Progenitor cell of endocrine pancreas (in vitro differentiated cells): ENCODE measurements around the gene FOXP1. TPM values are rescaled to one million over a fixed set of nuclear protein-coding genes. Genes with fewer than 3 reads are reported as not detected.
"Not testable (repeated sequence)": the region's sequence is repeated elsewhere in the genome, so short reads cannot be mapped to it uniquely, and the experiment has no call there.

Experiments used
- DNase-seq: peaks from one replicate; pipeline ENCODE4 v3.0.0; 2021; ENCODE audit warnings: low spot score; ENCODE audit not compliant: unreplicated experiment
- H3K27ac Mint-ChIP-seq: 2 replicates; pipeline ENCODE4 v1.8.0; 2021; ENCODE audit warnings: mild to moderate bottlenecking, moderate library complexity, mixed read lengths
- H3K27me3 Mint-ChIP-seq: 2 replicates; pipeline ENCODE4 v1.8.0; 2021; ENCODE audit warnings: mixed read lengths
- H3K36me3 Mint-ChIP-seq: 2 replicates; pipeline ENCODE4 v1.8.0; 2022; ENCODE audit warnings: mixed read lengths; ENCODE audit not compliant: insufficient read depth
- H3K4me1 Mint-ChIP-seq: 2 replicates; pipeline ENCODE4 v1.8.0; 2021; ENCODE audit warnings: low read depth, mixed read lengths
- H3K4me3 Mint-ChIP-seq: 2 replicates; pipeline ENCODE4 v1.8.0; 2021; ENCODE audit warnings: low read depth, mild to moderate bottlenecking, moderate library complexity, mixed read lengths
- H3K9me3 Mint-ChIP-seq: 2 replicates; pipeline ENCODE4 v1.8.0; 2021; ENCODE audit warnings: low read depth, mixed read lengths
- CTCF ChIP-seq: fragments of 200-600 bp; sonication (generic); IDR thresholded peaks from one replicate; pipeline ENCODE4 v1.5.0; 2021; ENCODE audit warnings: antibody characterized with exemption, mild to moderate bottlenecking; ENCODE audit not compliant: unreplicated experiment
- total RNA-seq: library from RNA; stranded (reverse); gene quantifications from 2 replicates; pipeline ENCODE4 v1.2.1, GENCODE V29; 2021

FOXP1 gene
- total RNA-seq, 1 donor from 2014 or later: 242 TPM

DNA sequence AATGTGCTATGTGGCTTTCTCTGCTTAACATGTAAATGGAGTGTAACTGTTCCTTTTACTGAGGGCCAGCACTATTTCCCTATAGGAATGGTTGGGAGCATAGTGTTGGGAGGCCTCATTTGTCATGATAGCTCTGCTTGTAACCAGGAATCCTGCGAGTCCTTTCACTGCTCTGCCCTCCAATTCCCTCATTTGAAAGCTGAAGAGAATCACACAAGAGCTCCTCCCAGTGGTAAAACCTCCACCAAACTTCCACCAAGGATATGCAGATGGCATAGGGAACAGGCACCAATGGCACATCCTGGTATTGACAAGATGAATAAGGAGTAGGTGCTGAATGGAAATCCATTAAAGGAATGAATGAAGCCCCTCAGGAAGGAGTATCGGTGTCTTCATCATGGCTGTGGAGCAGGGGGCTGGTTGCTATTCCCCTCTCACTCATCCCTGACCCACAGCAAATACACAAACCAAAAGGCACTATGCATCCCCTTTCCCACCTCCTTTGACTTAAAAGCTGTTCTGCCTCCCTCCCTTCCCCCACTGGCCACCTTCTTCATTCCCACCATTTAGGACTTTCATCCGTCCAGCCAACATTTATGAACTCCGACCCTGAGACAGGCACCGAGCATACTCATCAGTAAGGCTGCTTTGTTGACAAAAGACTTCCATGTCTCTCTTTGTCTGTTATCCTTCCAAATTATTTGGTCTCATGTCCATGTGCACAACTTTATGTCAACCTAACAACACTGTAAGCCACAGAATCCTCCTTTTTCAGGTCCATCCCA, 560.8 kb downstream of the FOXP1 start:
- H3K4me3 Mint-ChIP-seq: no peak overlapping the region
- no peak for DNase-seq
- peak; percentile 45 for TF ChIP-seq CTCF
- peak overlapping the region; percentile 90 for H3K27ac Mint-ChIP-seq
- peaks cover 8% of the 10 kb centered on the region for H3K36me3 Mint-ChIP-seq
- H3K9me3 Mint-ChIP-seq: no peaks in the 10 kb centered on the region
- H3K4me1 Mint-ChIP-seq: peaks cover 39% of the 10 kb centered on the region
- H3K27me3 Mint-ChIP-seq: no peaks in the 10 kb centered on the region

DNA sequence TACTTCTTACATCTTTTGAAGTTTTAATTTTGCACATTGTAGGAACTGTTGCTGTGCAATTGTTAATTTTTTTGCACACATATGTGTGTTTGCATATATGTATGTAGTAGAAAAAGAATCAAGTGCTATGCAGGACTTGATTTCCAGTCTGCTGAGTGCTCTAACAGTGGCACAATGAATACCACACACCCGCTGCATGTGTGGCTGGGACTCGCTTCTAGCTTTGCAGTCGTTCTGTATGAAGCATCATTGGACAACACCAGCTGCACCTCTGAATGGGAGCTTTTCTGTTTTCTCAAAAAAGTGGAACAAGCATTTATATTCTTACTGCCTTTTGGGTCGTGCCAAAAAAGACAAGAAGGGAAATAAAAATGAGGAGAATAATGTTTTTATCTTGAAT, 564.7 kb downstream of the FOXP1 start:
- no peak for DNase-seq
- H3K27ac Mint-ChIP-seq: peak overlapping the region; percentile 49

DNA sequence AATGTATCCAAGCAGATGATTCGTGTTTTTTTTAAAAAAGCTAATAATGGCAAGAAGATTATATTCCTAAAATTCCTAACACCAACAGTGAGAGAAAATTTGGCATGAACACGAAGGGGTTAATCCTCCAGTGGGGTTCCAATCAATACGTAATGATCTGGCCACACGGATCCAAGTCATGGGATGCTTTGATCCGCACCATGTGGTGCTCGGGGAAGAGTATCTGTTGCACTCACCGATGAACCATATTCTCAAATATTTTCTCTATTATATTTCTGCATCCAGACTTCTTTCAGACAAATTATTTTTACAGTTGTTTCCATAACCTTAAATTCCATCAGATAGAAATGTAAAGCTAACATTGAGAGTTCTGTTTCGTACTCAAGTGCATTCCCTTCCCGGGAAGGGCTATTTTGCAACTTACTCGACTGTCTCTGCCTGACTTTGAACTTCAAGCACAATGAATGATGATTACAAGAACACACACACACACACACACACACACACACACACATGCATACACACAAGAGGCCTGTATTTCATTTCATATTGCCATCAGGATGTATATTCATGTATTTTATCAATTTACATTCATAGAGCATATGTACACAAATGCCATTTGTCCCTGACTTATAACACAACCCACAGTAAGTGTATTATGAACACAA, 567.2 kb downstream of the FOXP1 start:
- H3K4me3 Mint-ChIP-seq: no peak overlapping the region
- H3K27me3 Mint-ChIP-seq: no peaks in the 10 kb centered on the region
- no peak for TF ChIP-seq CTCF
- peaks cover 22% of the 10 kb centered on the region for H3K4me1 Mint-ChIP-seq
- peaks cover 37% of the 10 kb centered on the region for H3K36me3 Mint-ChIP-seq
- H3K27ac Mint-ChIP-seq: peak overlapping the region; percentile 79
- peaks cover 5% of the 10 kb centered on the region for H3K9me3 Mint-ChIP-seq
- no peak for DNase-seq

More for the DNA sequence above, 564.7 kb downstream of the FOXP1 start:
- Mint-ChIP-seq H3K9me3 (no peaks in the 10 kb centered on the region), H3K4me3 (no peak overlapping the region), H3K36me3 (peaks cover 30% of the 10 kb centered on the region), H3K4me1 (peaks cover 29% of the 10 kb centered on the region), H3K27me3 (no peaks in the 10 kb centered on the region)
- no peak for TF ChIP-seq CTCF

DNA sequence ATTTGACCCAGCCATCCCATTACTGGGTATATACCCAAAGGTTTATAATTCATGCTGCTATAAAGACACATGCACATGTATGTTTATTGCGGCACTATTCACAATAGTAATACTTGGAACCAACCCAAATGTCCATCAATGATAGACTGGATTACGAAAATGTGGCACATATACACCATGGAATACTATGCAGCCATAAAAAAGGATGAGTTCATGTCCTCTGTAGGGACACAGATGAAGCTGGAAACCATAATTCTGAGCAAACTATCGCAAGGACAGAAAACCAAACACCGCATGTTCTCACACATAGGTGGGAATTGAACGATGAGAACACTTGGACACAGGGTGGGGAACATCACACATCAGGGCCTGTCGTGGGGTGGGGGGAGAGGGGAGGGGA, 568.9 kb downstream of the FOXP1 start:
- peaks cover 39% of the 10 kb centered on the region for H3K36me3 Mint-ChIP-seq
- DNase-seq, H3K4me3 Mint-ChIP-seq, H3K27me3 Mint-ChIP-seq, H3K27ac Mint-ChIP-seq, H3K9me3 Mint-ChIP-seq: not testable (repeated sequence)
- peaks cover 28% of the 10 kb centered on the region for H3K4me1 Mint-ChIP-seq

- Mint-ChIP-seq H3K27me3 (no peaks in the 10 kb centered on the region), H3K4me3 (no peak overlapping the region), H3K36me3 (peaks cover 38% of the 10 kb centered on the region), H3K9me3 (peaks cover 5% of the 10 kb centered on the region), H3K27ac (no peak overlapping the region), H3K4me1 (peaks cover 38% of the 10 kb centered on the region)
- DNase-seq: no peak
- no peak for TF ChIP-seq CTCF
Measured at GRCh38 chr3:71012971-71013370, 570.6 kb downstream of the FOXP1 start.
